ACC112 (cell line): ENCODE data around the gene ARL6IP5.

Source experiments
- H2AFZ ChIP-seq: fragments of 200-600 bp; sonication (generic); one replicate; pipeline ENCODE4 v1.6.0; 2017; ENCODE audit warnings: antibody characterized with exemption, low read length; ENCODE audit not compliant: unreplicated experiment
- H3K27ac ChIP-seq: fragments of 200-600 bp; sonication (generic); 2 replicates; pipeline ENCODE4 v1.5.1; 2014; ENCODE audit warnings: low read depth, mild to moderate bottlenecking, antibody characterized with exemption, low read length, moderate library complexity
- H3K27me3 ChIP-seq: fragments of 200-600 bp; sonication (generic); 2 replicates; pipeline ENCODE4 v1.6.1; 2014; ENCODE audit warnings: mild to moderate bottlenecking, antibody characterized with exemption, low read length, moderate library complexity, mixed read lengths; ENCODE audit not compliant: insufficient read depth
- H3K36me3 ChIP-seq: fragments of 200-600 bp; sonication (generic); 2 replicates; pipeline ENCODE4 v1.6.1; 2016; ENCODE audit warnings: mild to moderate bottlenecking, antibody characterized with exemption, low read length, moderate library complexity, mixed read lengths; ENCODE audit not compliant: insufficient read depth
- H3K4me1 ChIP-seq: fragments of 200-600 bp; sonication (generic); one replicate; pipeline ENCODE4 v1.6.1; 2016; ENCODE audit warnings: low read length, mixed read lengths; ENCODE audit not compliant: insufficient read depth, unreplicated experiment, control insufficient read depth
- H3K4me3 ChIP-seq: fragments of 200-600 bp; sonication (generic); 2 replicates; pipeline ENCODE4 v1.5.1; 2014; ENCODE audit warnings: mild to moderate bottlenecking, low read depth, low read length
- H3K79me2 ChIP-seq: fragments of 200-600 bp; sonication (generic); one replicate; pipeline ENCODE4 v1.6.0; 2016; ENCODE audit warnings: low read length; ENCODE audit not compliant: control insufficient read depth, unreplicated experiment, insufficient read depth

ARL6IP5 gene

DNA sequence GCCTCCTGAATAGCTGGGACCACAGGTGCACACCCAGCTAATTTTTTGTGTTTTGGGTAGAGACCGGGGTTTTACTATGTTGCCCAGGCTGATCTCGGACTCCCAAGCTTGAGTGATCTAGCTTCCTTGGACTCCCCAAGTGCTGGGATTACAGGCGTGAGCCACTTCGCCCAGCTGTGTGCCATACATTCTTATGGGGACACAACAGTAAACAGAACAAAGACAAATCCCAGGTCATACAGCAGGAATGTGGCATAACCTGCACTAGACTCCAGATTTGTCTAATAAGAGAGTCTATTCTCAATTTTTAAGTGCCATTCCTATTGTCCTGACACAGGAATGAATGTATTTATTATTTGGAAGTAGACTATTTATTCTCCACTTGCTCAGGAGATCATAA lies 17.6 kb downstream of the ARL6IP5 start:
- Histone ChIP-seq H3K4me3 (no peak overlapping the region), H3K79me2 (peaks cover 44% of the 10 kb centered on the region), H3K4me1 (peaks cover 32% of the 10 kb centered on the region), H3K27me3 (no peaks in the 10 kb centered on the region), H3K36me3 (peaks cover 36% of the 10 kb centered on the region), H3K27ac (no peak overlapping the region), H2AFZ (no peak overlapping the region)

DNA sequence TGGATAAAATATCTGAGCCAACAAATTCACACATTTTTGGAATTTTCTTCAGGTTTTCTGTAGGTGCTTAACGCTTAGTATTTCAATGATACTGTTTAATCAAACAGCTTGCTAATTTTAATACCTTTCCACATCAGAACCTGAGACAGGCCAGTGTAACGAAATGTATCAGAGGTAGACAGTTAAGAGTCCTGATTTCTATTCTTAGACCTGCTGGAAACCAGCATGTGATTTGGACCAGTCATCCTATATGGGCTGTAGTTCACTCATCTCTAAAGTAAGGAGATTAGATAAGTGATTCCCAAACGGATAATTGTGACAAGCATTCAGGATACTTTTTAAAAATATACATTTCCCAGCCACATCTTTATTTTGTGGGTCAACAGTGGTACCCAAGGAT lies 18.4 kb downstream of the ARL6IP5 start:
- no peak overlapping the region for H2AFZ ChIP-seq
- peaks cover 32% of the 10 kb centered on the region for H3K4me1 ChIP-seq
- H3K36me3 ChIP-seq, result peaks cover 36% of the 10 kb centered on the region
- H3K27me3 ChIP-seq, result no peaks in the 10 kb centered on the region
- peaks cover 40% of the 10 kb centered on the region for H3K79me2 ChIP-seq
- H3K4me3 ChIP-seq, result no peak overlapping the region
- H3K27ac ChIP-seq, result no peak overlapping the region

DNA sequence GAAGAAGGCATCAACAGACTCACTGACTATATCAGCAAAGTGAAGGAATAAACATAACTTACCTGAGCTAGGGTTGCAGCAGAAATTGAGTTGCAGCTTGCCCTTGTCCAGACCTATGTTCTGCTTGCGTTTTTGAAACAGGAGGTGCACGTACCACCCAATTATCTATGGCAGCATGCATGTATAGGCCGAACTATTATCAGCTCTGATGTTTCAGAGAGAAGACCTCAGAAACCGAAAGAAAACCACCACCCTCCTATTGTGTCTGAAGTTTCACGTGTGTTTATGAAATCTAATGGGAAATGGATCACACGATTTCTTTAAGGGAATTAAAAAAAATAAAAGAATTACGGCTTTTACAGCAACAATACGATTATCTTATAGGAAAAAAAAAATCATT lies 19.8 kb downstream of the ARL6IP5 start:
- Histone ChIP-seq H3K27ac (peak overlapping the region; percentile 84), H3K79me2 (peaks cover 31% of the 10 kb centered on the region), H3K27me3 (no peaks in the 10 kb centered on the region), H3K36me3 (peaks cover 36% of the 10 kb centered on the region), H3K4me1 (peaks cover 32% of the 10 kb centered on the region), H3K4me3 (no peak overlapping the region), H2AFZ (no peak overlapping the region)

DNA sequence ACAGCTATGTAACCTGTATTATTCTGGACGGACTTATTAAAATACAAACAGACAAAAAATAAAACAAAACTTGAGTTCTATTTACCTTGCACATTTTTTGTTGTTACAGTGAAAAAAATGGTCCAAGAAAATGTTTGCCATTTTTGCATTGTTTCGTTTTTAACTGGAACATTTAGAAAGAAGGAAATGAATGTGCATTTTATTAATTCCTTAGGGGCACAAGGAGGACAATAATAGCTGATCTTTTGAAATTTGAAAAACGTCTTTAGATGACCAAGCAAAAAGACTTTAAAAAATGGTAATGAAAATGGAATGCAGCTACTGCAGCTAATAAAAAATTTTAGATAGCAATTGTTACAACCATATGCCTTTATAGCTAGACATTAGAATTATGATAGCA lies 20.6 kb downstream of the ARL6IP5 start:
- Histone ChIP-seq H3K4me1 (peaks cover 32% of the 10 kb centered on the region), H3K79me2 (peaks cover 23% of the 10 kb centered on the region), H3K27ac (peak overlapping the region; percentile 84), H3K36me3 (peaks cover 36% of the 10 kb centered on the region), H2AFZ (no peak overlapping the region), H3K27me3 (no peaks in the 10 kb centered on the region), H3K4me3 (peak overlapping the region; percentile 50)

DNA sequence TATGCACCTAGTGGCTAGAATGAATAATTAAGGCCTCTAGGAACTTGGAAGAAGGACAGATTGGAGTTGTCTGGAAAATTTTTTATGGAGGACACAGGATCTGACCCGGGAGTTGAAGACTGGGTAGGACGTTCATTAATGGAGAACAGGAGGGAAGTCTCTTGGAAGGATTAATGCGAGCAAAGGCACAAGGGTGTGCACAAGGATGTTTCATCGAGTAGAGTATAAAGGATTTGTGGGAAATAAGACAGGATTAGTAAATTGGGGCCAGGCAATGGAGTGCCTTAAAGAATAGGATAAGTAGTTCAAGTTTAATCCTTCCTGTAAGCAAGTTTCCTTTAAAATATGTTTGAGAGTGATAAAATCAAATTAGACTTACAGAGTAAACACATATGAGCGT lies 23.1 kb downstream of the ARL6IP5 start:
- Histone ChIP-seq H3K27ac (no peak overlapping the region), H3K4me1 (peaks cover 32% of the 10 kb centered on the region), H3K27me3 (no peaks in the 10 kb centered on the region), H3K79me2 (peaks cover 6% of the 10 kb centered on the region), H3K36me3 (peaks cover 23% of the 10 kb centered on the region), H3K4me3 (no peak overlapping the region), H2AFZ (no peak overlapping the region)

DNA sequence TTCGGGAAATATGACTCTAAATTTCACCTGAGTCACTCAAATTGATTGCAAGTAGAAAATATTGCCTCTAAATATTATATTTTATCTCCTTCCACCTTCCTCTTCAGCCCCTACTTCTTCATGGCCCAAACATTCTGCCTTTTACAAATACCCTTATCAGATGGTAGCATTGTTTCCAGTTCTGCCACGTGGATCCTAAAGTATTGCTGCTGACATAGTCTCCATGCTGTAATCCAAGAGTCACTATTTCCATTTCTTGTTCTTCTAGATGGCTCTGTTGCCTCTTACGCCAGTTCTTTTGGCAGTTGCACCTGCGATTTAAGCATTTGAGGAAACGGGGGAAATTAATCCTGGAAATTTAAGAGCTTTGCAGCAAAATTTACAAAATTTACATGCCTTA lies 24.1 kb downstream of the ARL6IP5 start:
- no peak overlapping the region for H3K4me3 ChIP-seq
- no peak overlapping the region for H3K27ac ChIP-seq
- H3K36me3 ChIP-seq, result peaks cover 16% of the 10 kb centered on the region
- H2AFZ ChIP-seq, result no peak overlapping the region
- H3K27me3 ChIP-seq, result no peaks in the 10 kb centered on the region
- H3K79me2 ChIP-seq, result peaks cover 4% of the 10 kb centered on the region
- H3K4me1 ChIP-seq, result peaks cover 36% of the 10 kb centered on the region

DNA sequence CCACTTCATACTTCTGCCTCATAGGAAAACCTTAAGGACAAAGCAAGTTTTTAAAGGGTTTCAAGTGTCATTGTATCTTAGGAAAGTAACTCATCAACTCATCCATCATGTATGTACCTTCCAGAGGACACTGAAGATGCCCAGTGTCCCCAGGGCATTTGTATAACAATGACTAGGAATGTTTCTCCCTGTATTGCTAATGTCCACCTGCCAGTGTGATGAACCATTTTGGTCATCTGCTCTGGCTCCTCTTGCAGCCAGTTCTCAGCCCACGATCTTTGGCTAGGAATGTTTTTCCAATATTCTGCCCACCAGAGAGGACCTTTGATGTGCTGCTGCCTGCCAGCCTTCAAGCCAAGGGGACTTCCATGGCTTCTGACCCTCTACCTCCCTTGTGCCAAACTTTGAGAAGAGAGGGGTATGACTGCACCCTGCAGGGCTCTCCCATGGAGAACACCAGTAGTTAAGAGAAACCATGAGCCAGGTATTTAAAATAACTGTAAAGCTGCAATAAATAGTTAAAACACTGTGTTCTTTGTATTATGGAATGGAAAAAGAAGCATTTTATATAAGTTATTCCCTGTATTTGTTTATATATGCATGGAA lies 26.3 kb downstream of the ARL6IP5 start:
- H3K27ac ChIP-seq, result no peak overlapping the region
- peaks cover 25% of the 10 kb centered on the region for H3K4me1 ChIP-seq
- H3K36me3 ChIP-seq, result peaks cover 3% of the 10 kb centered on the region
- no peaks in the 10 kb centered on the region for H3K27me3 ChIP-seq
- H3K4me3 ChIP-seq, result no peak overlapping the region
- no peak overlapping the region for H2AFZ ChIP-seq
- H3K79me2 ChIP-seq, result no peaks in the 10 kb centered on the region

DNA sequence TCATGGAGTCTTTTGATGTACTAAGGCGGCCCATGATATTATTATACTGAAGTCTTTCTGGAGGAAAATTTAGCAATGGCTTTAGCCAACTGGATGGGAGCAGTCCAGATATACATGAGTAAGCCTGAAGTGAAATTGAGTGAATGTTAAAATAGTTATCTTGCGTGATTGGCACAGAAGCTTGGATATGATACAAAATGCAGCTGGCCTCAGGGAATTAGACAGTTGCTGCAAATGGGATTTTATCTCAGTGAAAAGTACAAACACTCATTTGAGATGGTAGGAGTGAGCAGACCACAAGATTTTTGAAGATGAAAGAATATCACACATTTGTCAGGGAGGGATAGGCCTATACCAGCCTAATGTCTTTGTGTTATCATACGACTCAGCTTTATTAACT lies 28.8 kb downstream of the ARL6IP5 start:
- Histone ChIP-seq H3K4me3 (no peak overlapping the region), H3K36me3 (no peaks in the 10 kb centered on the region), H3K27me3 (no peaks in the 10 kb centered on the region), H3K4me1 (peaks cover 18% of the 10 kb centered on the region), H2AFZ (no peak overlapping the region), H3K27ac (peak overlapping the region; percentile 14; the same call in 1 of the 2 replicates), H3K79me2 (no peaks in the 10 kb centered on the region)

DNA sequence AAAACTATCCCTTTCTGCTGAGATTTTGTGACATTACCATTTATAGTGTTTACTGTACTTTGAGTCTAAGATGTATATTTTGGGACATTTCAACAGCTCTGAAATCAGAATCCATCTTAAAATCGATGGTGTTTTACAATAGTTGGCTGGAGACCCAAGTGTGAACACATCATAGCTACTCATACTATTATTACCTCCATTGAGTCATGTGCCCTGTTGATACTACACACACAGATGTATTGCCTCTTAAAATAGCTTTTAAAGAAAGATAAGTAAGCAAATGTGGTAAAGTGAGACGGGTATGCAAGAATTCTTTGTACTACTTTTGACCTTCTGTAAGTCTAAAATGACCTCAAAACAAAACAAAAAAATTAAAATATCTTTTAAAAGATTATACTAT lies 31.0 kb downstream of the ARL6IP5 start:
- Histone ChIP-seq H3K79me2 (no peaks in the 10 kb centered on the region), H3K4me3 (no peak overlapping the region), H3K36me3 (no peaks in the 10 kb centered on the region), H3K4me1 (peaks cover 18% of the 10 kb centered on the region), H3K27me3 (no peaks in the 10 kb centered on the region), H2AFZ (no peak overlapping the region), H3K27ac (no peak overlapping the region)

DNA sequence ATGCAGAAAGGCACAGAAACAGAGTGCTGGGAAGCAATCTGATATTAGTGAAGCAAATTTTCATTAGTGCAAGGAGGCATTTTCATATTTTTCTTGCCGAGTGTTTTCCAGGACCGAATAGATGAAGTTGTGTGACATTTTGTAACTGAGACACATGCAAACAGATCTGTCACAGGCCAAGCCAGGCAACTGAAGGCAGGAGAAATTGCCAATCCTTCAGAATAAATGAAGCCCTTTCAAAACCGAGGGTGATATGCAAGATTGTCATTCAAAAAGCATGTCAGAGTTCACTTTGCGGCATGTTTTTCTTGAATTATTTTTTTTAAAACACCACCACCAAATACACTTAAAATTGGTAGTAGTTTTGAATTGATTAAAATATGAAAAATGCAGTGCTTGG lies 31.4 kb downstream of the ARL6IP5 start:
- Histone ChIP-seq H3K4me3 (no peak overlapping the region), H3K79me2 (no peaks in the 10 kb centered on the region), H3K36me3 (no peaks in the 10 kb centered on the region), H3K4me1 (peaks cover 18% of the 10 kb centered on the region), H3K27me3 (no peaks in the 10 kb centered on the region), H3K27ac (no peak overlapping the region), H2AFZ (no peak overlapping the region)

DNA sequence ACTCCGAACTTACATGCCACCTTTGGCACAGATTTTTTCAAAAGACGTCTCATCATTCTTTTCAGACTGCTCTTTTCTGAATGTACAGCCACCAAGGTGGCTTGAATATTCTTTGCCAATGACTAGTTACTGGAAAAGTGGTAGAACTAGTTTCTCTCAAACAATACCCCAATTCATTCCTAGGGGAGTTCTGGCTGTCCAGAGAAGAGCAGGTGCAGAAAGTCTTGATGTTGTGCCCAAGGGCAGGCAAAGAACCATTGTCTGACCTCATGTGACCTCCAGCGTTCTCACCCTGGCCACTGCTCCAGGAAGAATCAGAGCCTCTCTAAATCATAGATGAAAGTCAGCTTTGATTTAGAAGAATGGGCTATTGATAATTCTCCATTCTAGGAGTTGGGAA lies 32.2 kb downstream of the ARL6IP5 start:
- Histone ChIP-seq H2AFZ (no peak overlapping the region), H3K36me3 (no peaks in the 10 kb centered on the region), H3K4me1 (peaks cover 18% of the 10 kb centered on the region), H3K27me3 (no peaks in the 10 kb centered on the region), H3K4me3 (no peak overlapping the region), H3K79me2 (no peaks in the 10 kb centered on the region), H3K27ac (no peak overlapping the region)
